Astrocyte (in vitro differentiated cells and primary cell): ENCODE data around the gene CDH1. TPM values are rescaled to one million over a fixed set of nuclear protein-coding genes. Genes with fewer than 3 reads are reported as not detected.
A peak's percentile ranks its signal among the peaks of the same experiment; 100 is the strongest.

Experiments used
- DNase-seq: peaks from one replicate; pipeline ENCODE4 v3.0.0-alpha.2; 2010; ENCODE audit warnings: low read depth
- FAIRE-seq: peaks from 2 replicates; lab custom pipeline; 2011; peaks lifted over from hg19 to GRCh38; lab: Jason Lieb, UNC
- H2AFZ ChIP-seq: 2 replicates; pipeline ENCODE4 v1.6.0; 2012; ENCODE audit warnings: low read depth, low read length, inconsistent platforms
- H3K27ac ChIP-seq: 2 replicates; pipeline ENCODE4 v1.5.1; 2011; ENCODE audit warnings: low read depth, low read length, inconsistent platforms
- H3K27me3 ChIP-seq: 2 replicates; pipeline ENCODE4 v1.6.0; 2011; ENCODE audit warnings: low read length, inconsistent platforms; ENCODE audit not compliant: insufficient read depth
- H3K36me3 ChIP-seq: 2 replicates; pipeline ENCODE4 v1.5.1; 2011; ENCODE audit warnings: low read length, inconsistent platforms; ENCODE audit not compliant: insufficient read depth
- H3K4me1 ChIP-seq: 2 replicates; pipeline ENCODE4 v1.5.1; 2011; ENCODE audit warnings: low read length, inconsistent platforms; ENCODE audit not compliant: insufficient read depth
- H3K4me2 ChIP-seq: 2 replicates; pipeline ENCODE4 v1.6.0; 2012; ENCODE audit warnings: low read length, inconsistent platforms
- H3K4me3 ChIP-seq: 2 replicates; pipeline ENCODE4 v1.5.1; 2011; ENCODE audit warnings: low read depth, mild to moderate bottlenecking, low read length, inconsistent platforms; ENCODE audit not compliant: insufficient read depth
- H3K79me2 ChIP-seq: 2 replicates; pipeline ENCODE4 v1.6.0; 2012; ENCODE audit warnings: mild to moderate bottlenecking, low read length, inconsistent platforms; ENCODE audit not compliant: insufficient read depth
- H3K9ac ChIP-seq: 2 replicates; pipeline ENCODE4 v1.6.0; 2012; ENCODE audit warnings: mild to moderate bottlenecking, low read length, inconsistent platforms
- H3K9me3 ChIP-seq: 2 replicates; pipeline ENCODE4 v1.5.1; 2012; ENCODE audit warnings: low read depth, mild to moderate bottlenecking, low read length, inconsistent platforms; ENCODE audit not compliant: insufficient read depth
- H4K20me1 ChIP-seq: 2 replicates; pipeline ENCODE4 v1.6.0; 2012; ENCODE audit warnings: low read length, inconsistent platforms; ENCODE audit not compliant: insufficient read depth
- H3K27ac Mint-ChIP-seq: one replicate; pipeline ENCODE4 v1.8.0; 2021; ENCODE audit warnings: mild to moderate bottlenecking, mixed read lengths; ENCODE audit not compliant: unreplicated experiment
- H3K27me3 Mint-ChIP-seq: one replicate; pipeline ENCODE4 v1.8.0; 2021; ENCODE audit warnings: low read depth, mixed read lengths; ENCODE audit not compliant: unreplicated experiment
- H3K36me3 Mint-ChIP-seq: one replicate; pipeline ENCODE4 v1.8.0; 2021; ENCODE audit warnings: low read depth, mixed read lengths; ENCODE audit not compliant: unreplicated experiment
- H3K4me1 Mint-ChIP-seq: one replicate; pipeline ENCODE4 v1.8.0; 2021; ENCODE audit warnings: low read depth, mixed read lengths; ENCODE audit not compliant: unreplicated experiment
- H3K4me3 Mint-ChIP-seq: one replicate; pipeline ENCODE4 v1.8.0; 2021; ENCODE audit warnings: mild to moderate bottlenecking, moderate library complexity, mixed read lengths; ENCODE audit not compliant: unreplicated experiment
- H3K9me3 Mint-ChIP-seq: one replicate; pipeline ENCODE4 v1.8.0; 2021; ENCODE audit warnings: mild to moderate bottlenecking, mixed read lengths; ENCODE audit not compliant: unreplicated experiment
- EZH2 ChIP-seq: IDR thresholded peaks from 2 replicates; pipeline ENCODE4 v1.6.1; 2012; ENCODE audit warnings: mild to moderate bottlenecking, low read length, inconsistent platforms; ENCODE audit not compliant: insufficient read depth
- total RNA-seq: library from RNA; stranded (reverse); gene quantifications from 2 replicates; pipeline ENCODE4 v1.2.1, GENCODE V29; 2021
- TF ChIP-seq, protein P1 (sequence below): IDR thresholded peaks from 2 replicates; pipeline ENCODE4 v1.5.1; 2011; ENCODE audit warnings: low read depth, mild to moderate bottlenecking, inconsistent platforms, low read length, moderate library complexity; ENCODE audit not compliant: insufficient read depth

CDH1 gene
- total RNA-seq, 1 donor from 2014 or later, result 23.8 TPM

- no peaks in the 10 kb centered on the region for H3K9me3 ChIP-seq
- H2AFZ ChIP-seq, result no peak overlapping the region
- H4K20me1 ChIP-seq, result no peaks in the 10 kb centered on the region
- peaks cover 1% of the 10 kb centered on the region for H3K9me3 Mint-ChIP-seq
- FAIRE-seq (no peak), DNase-seq (no peak)
- peak overlapping the region; percentile 83 for H3K4me3 Mint-ChIP-seq
- no peaks in the 10 kb centered on the region for H3K4me1 ChIP-seq
- no peak overlapping the region for H3K4me3 ChIP-seq
- TF ChIP-seq EZH2, result peak; percentile 86
- TF ChIP-seq, protein P1, sequence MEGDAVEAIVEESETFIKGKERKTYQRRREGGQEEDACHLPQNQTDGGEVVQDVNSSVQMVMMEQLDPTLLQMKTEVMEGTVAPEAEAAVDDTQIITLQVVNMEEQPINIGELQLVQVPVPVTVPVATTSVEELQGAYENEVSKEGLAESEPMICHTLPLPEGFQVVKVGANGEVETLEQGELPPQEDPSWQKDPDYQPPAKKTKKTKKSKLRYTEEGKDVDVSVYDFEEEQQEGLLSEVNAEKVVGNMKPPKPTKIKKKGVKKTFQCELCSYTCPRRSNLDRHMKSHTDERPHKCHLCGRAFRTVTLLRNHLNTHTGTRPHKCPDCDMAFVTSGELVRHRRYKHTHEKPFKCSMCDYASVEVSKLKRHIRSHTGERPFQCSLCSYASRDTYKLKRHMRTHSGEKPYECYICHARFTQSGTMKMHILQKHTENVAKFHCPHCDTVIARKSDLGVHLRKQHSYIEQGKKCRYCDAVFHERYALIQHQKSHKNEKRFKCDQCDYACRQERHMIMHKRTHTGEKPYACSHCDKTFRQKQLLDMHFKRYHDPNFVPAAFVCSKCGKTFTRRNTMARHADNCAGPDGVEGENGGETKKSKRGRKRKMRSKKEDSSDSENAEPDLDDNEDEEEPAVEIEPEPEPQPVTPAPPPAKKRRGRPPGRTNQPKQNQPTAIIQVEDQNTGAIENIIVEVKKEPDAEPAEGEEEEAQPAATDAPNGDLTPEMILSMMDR, result no peak
- H3K27ac ChIP-seq, result no peak overlapping the region
- H3K27ac Mint-ChIP-seq, result no peak overlapping the region
- no peaks in the 10 kb centered on the region for H3K79me2 ChIP-seq
- peak overlapping the region; percentile 53 for H3K4me2 ChIP-seq
- no peak overlapping the region for H3K9ac ChIP-seq
- no peaks in the 10 kb centered on the region for H3K36me3 ChIP-seq
- H3K4me1 Mint-ChIP-seq, result peaks cover 17% of the 10 kb centered on the region
- H3K27me3 Mint-ChIP-seq, result peaks cover 13% of the 10 kb centered on the region
- peaks cover 30% of the 10 kb centered on the region for H3K27me3 ChIP-seq
- H3K36me3 Mint-ChIP-seq, result peaks cover 2% of the 10 kb centered on the region
Measured at GRCh38 chr16:68737730-68738629, 888 bp downstream of the CDH1 start.

DNA sequence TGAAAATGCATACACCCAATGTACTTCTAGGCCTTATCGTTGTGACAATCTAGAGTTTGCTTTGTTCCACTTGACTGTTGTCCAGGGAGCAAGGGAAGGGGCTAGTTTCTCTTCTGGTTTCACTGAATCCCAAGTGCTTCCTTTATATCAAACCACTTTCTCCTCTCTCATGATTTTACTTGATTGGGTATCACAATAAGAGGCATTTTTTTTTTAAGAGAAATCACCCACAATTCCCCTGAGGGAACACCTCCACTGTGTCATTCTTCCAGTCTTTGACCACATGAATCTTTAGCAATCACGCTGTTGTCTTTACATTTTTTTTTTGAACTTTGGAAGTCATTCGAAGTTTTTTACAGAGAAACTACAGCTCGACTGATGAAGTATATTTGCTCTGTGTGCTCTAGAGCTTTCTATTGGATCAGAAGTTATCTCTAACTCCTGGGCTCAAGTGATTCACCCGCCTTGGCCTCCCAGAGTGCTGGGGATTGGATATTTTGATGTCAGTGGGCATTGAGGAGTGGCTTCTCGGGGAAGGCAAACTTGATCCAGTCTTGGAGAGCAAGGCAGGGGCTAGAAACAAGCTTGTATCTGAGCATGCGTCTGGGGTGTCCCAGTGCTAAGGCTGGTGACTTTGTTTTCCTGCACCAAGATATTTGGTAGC is 3.0 kb downstream of the CDH1 start:
- H3K27me3 Mint-ChIP-seq, result peaks cover 8% of the 10 kb centered on the region
- H3K4me2 ChIP-seq, result no peak overlapping the region
- H3K9me3 Mint-ChIP-seq, result peaks cover 1% of the 10 kb centered on the region
- H3K36me3 Mint-ChIP-seq, result peaks cover 2% of the 10 kb centered on the region
- H3K36me3 ChIP-seq, result no peaks in the 10 kb centered on the region
- FAIRE-seq (no peak), DNase-seq (no peak)
- peaks cover 25% of the 10 kb centered on the region for H3K27me3 ChIP-seq
- no peak overlapping the region for H3K27ac ChIP-seq
- TF ChIP-seq EZH2, result no peak
- H3K4me3 ChIP-seq, result no peak overlapping the region
- H3K4me3 Mint-ChIP-seq, result no peak overlapping the region
- H3K79me2 ChIP-seq, result no peaks in the 10 kb centered on the region
- peaks cover 25% of the 10 kb centered on the region for H3K4me1 Mint-ChIP-seq
- H3K9ac ChIP-seq, result no peak overlapping the region
- H3K4me1 ChIP-seq, result no peaks in the 10 kb centered on the region
- no peaks in the 10 kb centered on the region for H4K20me1 ChIP-seq
- H2AFZ ChIP-seq, result no peak overlapping the region
- peak overlapping the region; percentile 15 for H3K27ac Mint-ChIP-seq
- no peaks in the 10 kb centered on the region for H3K9me3 ChIP-seq

DNA sequence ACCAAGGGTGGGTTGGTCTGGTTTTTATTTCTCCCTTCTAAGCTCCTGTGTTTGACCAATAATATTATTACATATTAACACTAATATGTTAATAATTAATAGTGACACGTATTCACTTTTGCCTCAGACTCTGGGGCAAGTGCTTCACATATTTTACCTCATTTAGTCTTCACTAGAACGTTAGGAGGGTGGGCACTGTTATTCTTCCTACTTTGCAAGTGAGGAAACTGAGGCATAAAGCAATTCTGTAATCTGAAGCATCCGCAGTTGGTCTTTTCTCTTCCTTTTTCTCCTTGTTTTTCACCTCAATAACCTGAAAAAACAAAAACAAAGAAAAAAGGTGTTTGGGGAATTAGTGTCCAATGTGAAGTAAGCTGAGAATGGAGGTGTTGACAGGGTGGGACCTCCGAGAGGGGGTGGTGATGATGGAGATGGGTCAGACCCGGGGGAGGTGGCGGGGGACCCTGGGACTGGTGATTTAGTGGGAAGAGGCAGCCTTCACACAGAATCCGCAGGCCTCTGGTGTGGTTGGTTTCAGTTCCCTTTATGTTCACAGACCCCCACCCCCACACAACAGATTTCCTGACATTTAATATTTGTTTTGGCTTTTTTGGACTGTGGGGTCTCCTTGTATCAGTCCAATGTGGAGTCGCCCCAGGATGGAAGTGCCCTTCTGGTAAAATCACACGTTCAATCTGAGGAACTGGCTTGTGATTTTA is 3.7 kb downstream of the CDH1 start:
- Mint-ChIP-seq H3K27ac (peak overlapping the region; percentile 44), H3K9me3 (peaks cover 1% of the 10 kb centered on the region), H3K27me3 (peaks cover 8% of the 10 kb centered on the region), H3K36me3 (peaks cover 2% of the 10 kb centered on the region), H3K4me3 (peak overlapping the region; percentile 62), H3K4me1 (peaks cover 25% of the 10 kb centered on the region)
- Histone ChIP-seq H3K9me3 (no peaks in the 10 kb centered on the region), H3K9ac (no peak overlapping the region), H3K36me3 (no peaks in the 10 kb centered on the region), H2AFZ (no peak overlapping the region), H3K4me1 (no peaks in the 10 kb centered on the region), H3K27me3 (peaks cover 24% of the 10 kb centered on the region), H4K20me1 (no peaks in the 10 kb centered on the region), H3K27ac (no peak overlapping the region), H3K79me2 (no peaks in the 10 kb centered on the region), H3K4me3 (no peak overlapping the region), H3K4me2 (no peak overlapping the region)
- DNase-seq (no peak), FAIRE-seq (no peak)
- TF ChIP-seq, protein P1, result no peak
- no peak for TF ChIP-seq EZH2
